ENCODE results near the gene SLC66A2.
"Not testable (repeated sequence)": the region's sequence is repeated elsewhere in the genome, so short reads cannot be mapped to it uniquely, and the experiment has no call there.

SLC66A2 gene

GRCh38 chr18:79970419-79971133, 19.1 kb upstream of the SLC66A2 start:
- no peak for DNase-seq

DNA sequence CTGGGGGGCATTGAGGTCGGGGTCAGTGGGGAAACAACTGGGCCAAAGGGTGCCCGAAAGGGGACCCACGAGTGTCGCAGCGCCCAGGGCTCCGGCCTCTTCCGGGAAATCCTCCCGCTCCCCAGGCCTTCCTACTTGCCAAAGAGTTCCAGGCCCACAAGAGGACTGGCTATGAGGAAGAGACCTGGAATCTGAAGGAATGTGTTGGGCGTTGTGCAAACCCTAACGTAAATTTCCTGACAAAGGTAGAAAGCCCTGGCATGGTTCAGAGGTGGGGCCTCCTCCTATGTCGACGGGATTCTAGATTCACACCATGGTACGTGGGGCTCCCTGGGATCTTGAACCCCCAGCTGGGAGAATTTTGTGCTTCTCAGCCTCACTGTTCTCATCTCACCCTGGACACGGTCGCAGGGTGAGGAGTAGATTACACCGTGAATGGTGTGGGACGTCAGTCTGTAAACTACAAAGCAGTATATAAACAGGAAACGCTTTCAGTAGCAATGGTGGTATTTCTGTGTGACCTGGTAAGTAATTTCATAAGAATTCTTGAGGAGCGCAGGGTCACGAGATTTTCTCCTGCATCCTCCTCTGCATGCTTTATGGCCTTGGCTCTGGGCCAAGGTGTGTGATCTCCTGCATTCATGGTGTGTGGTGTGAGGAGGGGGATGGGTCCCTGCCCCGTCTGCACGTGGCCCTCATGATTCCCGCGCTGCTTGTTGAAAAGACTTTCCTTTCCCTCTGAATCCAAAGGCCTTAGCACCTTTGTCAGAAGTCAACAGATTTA, 13.9 kb upstream of the SLC66A2 start:
- no peak for DNase-seq

DNA sequence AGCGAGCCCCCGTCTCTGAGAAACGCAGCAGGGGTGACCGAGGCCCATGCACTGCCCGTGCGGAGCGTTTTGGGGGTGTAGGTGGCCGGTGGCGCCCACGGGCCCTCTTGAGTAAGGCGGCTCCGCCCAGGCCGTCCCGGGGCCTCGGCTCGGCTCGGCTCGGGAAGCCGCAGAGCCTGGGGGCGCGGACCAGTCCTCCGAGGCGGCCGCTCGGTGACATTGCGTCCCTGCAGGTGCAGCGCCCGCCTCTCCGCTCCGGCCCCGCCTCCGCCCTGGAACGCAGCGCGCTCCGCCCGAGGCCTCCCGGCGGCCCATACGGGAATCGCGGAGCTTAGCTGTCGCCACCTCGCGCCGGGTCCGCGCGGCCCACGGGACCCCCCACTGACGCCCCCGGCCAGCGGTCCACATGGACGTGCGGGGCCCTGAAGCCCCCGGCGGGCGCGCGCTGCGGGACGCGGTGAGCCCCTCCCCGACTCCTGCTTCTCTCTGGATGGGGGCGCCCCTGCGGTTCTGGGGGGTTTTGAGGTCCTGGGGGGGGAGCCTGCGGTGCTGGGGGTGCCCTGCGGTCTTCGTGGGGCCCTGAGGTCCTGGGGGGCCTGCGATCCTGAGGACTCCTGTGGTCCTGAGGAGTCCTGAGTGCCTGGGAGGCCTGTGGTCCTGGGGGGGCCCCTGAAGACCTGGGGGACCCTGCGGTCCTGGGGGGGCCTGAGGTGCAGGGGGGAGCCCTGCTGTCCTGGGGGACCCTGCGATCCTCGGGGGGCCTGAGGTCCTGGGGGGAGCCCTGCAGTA, 13.1 kb upstream of the SLC66A2 start, which contains the start of gene HSBP1L1:
HSBP1L1 (plus strand) TSS at position 314 of the 789 bp plus-strand sequence; CDS start at position 407, 93 bp downstream.
- peak; percentile 54 for DNase-seq

DNA sequence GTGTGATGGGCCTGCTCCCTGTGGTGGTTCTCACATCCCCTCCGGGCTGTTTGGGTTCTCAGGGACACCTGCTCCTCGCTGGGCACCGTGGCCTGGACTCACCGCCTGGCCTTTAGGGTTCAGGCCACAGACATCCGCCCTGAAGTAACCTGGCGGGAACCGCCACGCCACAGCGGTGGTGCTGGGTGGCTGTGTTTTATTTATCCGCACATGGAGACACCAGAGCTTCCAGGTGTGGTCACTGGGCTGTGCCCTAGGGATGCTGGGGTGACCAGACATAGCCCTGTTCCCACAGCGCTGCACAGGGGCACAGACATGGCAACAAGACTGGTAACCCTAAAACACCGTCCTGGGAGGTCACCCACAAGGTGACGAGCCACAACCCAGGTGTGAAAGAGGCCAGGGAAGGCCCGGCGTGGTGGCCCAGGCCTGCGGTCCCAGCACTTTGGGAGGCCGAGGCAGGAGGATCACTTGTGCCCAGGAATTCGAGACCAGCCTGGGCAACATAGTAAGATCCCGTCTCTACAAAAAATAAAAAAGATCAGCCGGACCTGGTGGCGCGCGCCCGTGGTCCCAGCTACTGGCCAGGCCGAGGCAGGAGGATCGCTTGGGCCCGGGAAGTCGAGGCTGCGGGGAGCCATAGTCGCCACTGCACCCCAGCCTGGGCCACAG, 12.3 kb upstream of the SLC66A2 start:
- DNase-seq: no peak

DNA sequence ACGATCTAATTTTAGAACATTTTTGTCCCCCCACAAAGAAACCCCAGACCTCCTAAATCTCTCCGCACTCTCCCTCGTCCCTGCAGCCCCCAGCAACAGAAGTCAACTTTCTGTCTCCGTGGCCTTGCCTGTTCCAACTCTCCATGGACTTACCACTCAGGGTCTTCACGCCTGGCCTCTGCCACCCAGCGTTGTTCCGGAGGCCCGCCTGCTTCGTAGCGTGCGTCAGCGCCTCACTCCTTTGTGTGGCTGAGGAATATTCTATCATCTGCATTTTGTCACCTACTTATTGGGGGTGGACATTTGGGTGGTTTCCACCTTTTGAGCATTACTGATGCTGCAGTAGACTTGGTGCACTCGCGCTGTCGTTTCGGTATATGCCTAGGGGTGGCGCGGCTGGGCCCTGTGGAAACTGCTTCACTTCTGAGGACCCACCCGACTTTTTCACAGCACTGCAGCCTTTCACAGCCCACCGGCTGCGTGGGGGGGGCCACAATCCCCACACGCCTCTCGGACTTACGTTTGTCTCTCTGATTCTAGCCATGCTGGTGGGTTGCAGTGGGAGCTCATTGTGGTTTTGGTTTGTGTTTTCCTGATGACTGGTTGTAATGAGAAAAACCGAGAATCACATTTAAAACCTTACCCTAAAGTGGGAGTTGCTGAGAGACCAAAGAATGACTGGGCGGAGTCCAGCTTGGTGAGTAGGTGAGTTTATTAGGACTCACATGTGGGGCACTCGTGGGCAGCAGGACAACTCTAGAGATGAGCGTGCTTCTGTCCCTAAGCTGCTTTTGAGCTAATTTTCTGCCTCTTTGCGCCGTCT, 11.6 kb upstream of the SLC66A2 start:
- peak; percentile 81 for DNase-seq

DNA sequence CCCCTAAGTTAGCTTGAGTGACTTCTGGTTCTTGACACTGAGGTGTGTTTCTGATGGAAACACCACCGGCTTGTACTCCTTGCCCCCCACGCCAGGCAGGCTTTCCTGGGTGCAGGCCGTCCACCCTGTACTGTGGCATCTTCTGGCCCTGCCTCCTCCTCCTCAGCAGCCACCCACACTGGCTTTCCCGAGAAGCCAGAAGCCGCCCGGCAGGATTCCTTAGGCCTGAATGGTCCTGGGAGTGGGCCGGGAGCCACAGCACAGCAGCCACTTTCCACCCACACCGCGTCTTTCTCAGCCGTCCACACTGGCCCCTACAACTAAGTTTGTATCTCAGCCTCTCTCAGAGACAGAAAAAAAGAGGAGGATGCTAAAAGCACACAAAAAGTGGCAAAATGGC, 10.9 kb upstream of the SLC66A2 start:
- no peak for DNase-seq

DNA sequence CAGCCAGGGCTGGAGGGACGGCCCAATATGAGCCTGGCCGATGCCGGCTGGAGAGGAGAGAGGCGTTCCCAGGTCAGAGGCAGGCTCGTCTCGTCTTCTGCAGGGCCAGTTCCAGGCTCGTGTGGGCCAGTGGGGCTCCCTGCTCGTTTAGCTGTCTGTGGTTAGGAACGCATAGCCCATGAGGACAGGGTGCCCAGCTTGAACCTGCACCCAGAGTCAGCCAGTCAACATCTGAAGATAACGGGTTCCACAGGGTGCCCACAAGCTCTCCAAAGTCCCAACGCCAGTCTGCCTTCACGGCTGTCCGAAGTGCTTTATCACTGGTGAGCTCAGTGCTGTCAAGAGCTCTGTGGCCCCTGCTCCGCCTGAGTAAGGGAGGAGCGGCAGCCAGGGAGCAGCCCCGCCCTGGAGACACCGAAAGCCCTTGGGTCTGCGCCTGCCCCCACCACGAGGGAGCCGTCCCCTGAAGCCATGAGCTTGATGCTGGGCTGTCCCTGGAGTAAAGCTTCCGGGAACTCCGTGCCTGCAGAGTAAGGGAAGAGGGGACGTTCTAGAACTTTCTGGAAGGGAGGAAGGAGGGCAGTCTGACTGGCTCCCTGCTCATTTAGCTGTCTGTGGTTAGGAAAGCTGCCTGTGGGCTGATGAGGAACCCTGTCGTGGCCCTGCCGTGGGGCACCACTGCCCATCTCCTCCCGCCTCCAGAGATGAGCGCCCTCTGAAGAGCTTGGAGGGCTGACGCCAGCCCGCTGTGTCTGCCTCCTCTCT, 10.3 kb upstream of the SLC66A2 start:
- DNase-seq: no peak

DNA sequence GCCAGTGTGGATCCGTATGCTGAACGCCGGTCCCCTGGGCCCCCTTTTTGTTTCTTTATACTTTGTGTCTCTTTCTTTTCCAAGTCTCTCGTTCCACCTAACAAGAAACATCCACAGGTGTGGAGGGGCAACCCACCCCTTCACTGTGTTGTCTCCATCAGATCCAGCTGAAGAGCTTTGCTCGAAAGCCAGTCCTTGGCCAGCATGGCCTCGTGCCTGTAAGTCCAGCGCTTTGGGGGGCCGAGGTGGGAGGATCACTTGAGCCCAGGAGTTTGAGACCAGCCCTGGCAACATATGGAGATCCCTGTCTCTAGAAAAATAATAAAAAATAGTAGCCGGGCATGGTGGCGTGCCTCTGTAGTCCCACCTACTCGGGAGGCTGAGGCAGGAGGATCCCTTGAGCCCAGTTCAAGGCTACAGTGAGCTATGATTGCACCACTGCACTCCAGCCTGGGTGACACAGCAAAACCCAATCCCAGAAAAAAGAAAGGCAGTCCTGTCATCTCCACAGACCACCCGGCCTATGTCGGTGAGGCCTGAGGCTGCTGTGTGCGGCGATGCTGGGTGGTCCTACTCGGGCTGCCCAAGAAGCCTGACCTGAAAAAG, 9.6 kb upstream of the SLC66A2 start:
- DNase-seq: no peak

DNA sequence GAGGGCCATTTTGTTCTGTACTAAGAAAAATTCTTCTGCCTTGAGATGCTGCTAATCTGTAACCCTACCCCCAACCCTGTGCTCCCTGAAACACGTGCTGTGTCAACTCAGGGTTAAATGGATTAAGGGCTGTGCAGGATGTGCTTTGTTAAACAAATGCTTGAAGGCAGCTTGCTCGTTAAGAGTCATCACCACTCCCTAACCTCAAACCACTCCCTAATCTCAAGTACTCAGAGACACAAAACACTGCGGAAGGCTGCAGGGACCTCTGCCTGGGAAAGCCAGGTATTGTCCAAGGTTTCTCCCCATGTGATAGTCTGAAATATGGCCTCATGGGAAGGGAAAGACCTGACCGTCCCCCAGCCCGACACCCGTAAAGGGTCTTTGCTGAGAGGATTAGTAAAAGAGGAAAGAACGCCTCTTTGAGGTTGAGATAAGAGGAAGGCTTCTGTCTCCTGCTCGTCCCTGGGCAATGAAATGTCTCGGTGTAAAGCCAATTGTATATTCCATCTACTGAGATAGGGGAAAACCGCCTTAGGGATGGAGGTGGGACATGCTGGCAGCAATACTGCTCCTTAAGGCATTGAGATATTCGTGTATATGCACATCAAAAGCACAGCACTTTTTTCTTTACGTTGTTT, 8.8 kb upstream of the SLC66A2 start:
- not testable (repeated sequence) for DNase-seq

- DNase-seq: no peak
These were observed 7.5 kb upstream of the SLC66A2 start for GRCh38 chr18:79958981-79959380.

- DNase-seq: no peak
These were observed 4.8 kb upstream of the SLC66A2 start for GRCh38 chr18:79956276-79956675.

- DNase-seq: no peak
These were observed 4.0 kb upstream of the SLC66A2 start for GRCh38 chr18:79955302-79956075.

DNA sequence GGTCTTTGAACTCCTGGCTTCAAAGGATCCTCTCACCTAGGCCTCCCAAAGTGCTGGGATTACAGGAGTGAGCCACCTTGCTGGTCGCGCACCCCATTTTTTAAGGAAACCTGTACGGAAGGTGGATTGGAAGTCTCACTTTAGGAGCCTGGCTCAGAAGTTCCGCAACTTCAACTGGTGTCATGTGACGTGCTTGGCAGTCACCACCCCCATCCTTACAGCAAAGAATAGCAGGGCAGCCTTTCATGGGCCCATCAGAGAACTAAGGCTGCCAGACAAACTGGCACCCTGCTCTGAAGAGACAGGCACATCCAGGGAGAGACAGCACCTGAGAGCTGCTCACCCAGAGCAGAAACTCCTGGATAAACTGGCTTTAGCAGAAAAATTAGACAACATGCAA, 3.3 kb upstream of the SLC66A2 start:
- DNase-seq: no peak

- no peak for DNase-seq
These were observed 2.7 kb upstream of the SLC66A2 start for GRCh38 chr18:79953971-79954651.

DNA sequence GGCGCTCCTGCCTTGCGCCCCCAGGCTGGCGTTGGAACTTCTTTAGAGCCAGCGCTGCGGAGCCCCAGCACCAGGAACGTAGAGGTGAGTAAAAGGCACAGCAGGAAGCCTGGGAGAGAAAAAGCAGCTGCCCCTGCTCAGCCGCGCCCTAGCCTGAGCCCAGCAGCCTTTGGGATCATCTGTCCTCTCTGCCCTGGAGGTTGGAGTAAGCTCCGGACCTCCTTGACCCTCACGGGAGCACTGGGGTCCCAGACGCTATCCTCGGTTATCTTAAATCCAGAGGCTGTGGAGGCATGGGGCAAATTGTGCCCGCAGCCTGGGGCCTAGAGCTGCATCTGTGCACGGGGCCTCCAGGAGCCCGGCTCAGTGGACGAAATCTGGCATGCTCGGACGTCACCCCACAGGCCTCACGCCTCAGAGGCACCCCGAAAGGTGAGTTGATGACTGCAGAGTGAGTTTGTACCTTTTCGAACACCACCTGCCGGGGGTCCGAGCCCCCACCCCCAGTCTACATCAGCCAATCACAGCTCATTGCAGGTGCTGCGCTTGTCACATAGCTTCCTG, 1.6 kb upstream of the SLC66A2 start:
- no peak for DNase-seq

DNA sequence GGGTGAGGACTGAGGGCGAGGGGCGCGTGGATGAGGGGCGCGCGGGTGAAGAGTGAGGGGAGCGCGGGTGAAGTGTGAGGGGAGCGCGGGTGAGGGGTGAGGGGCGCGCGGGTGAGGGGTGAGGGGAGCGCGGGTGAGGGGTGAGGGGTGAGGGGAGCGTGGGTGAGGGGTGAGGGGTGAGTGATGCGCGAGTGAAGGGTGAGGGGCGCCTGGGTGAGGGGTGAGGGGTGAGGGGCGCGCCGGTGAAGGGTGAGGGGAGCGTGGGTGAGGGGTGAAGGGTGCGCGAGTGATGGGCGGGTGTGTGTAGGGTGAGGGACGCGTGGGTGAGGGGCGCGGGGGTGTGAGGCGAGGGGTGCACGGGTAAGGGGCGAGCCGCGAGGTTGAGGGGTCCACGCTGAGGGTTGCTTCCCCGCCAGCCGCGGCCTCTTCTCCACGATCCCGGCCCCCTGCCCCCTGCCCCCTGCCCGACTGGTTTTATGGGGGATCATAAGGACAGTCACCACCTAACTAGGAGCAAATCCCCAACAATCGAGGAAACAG, 1.1 kb upstream of the SLC66A2 start:
- no peak for DNase-seq

- DNase-seq: no peak
These were observed 725 bp downstream of the SLC66A2 start for GRCh38 chr18:79950515-79951341.
